ENCODE data around the gene FOXA1.

FOXA1 gene

GRCh38 chr14:37616853-37617252, 21.8 kb upstream of the FOXA1 start:
- H3K27me3 Mint-ChIP-seq: peaks cover 14% of the 10 kb centered on the region
- H3K9me3 Mint-ChIP-seq: peaks cover 46% of the 10 kb centered on the region
- no peaks in the 10 kb centered on the region for H3K36me3 Mint-ChIP-seq (ENCODE audit: low read depth)
- H3K4me1 Mint-ChIP-seq (ENCODE audit: low read depth): no peaks in the 10 kb centered on the region
- intact Hi-C loops (cut with micrococcal nuclease): no loop called here
- H3K4me3 Mint-ChIP-seq: no peak overlapping the region
- no peak overlapping the region for H3K27ac Mint-ChIP-seq

GRCh38 chr14:37615582-37616289, 20.7 kb upstream of the FOXA1 start:
- no peak overlapping the region for H3K4me3 Mint-ChIP-seq

GRCh38 chr14:37610945-37611523, 16.0 kb upstream of the FOXA1 start:
- intact Hi-C loops (cut with micrococcal nuclease): no loop called here
- no peaks in the 10 kb centered on the region for H3K4me1 Mint-ChIP-seq (ENCODE audit: low read depth)
- H3K4me3 Mint-ChIP-seq: no peak overlapping the region
- H3K27ac Mint-ChIP-seq: no peak overlapping the region
- H3K36me3 Mint-ChIP-seq (ENCODE audit: low read depth): no peaks in the 10 kb centered on the region
- peaks cover 22% of the 10 kb centered on the region for H3K27me3 Mint-ChIP-seq
- peaks cover 46% of the 10 kb centered on the region for H3K9me3 Mint-ChIP-seq

More at GRCh38 chr14:37615582-37616289, 20.7 kb upstream of the FOXA1 start:
- Mint-ChIP-seq H3K9me3 (peaks cover 57% of the 10 kb centered on the region), H3K27ac (no peak overlapping the region), H3K4me1 (ENCODE audit: low read depth) (no peaks in the 10 kb centered on the region), H3K27me3 (peaks cover 14% of the 10 kb centered on the region), H3K36me3 (ENCODE audit: low read depth) (no peaks in the 10 kb centered on the region)
- intact Hi-C loops (cut with micrococcal nuclease): no loop called here

- Mint-ChIP-seq H3K27me3 (peaks cover 37% of the 10 kb centered on the region), H3K27ac (no peak overlapping the region), H3K4me3 (no peak overlapping the region), H3K9me3 (peaks cover 24% of the 10 kb centered on the region), H3K4me1 (ENCODE audit: low read depth) (no peaks in the 10 kb centered on the region), H3K36me3 (ENCODE audit: low read depth) (no peaks in the 10 kb centered on the region)
- intact Hi-C loops (cut with micrococcal nuclease): no loop called here
Observed at GRCh38 chr14:37608649-37609048, 13.6 kb upstream of the FOXA1 start.

GRCh38 chr14:37606678-37607077, 11.6 kb upstream of the FOXA1 start:
- Mint-ChIP-seq H3K4me3 (no peak overlapping the region), H3K27ac (no peak overlapping the region), H3K36me3 (ENCODE audit: low read depth) (no peaks in the 10 kb centered on the region), H3K27me3 (peaks cover 54% of the 10 kb centered on the region), H3K4me1 (ENCODE audit: low read depth) (no peaks in the 10 kb centered on the region), H3K9me3 (peaks cover 13% of the 10 kb centered on the region)
- intact Hi-C loops (cut with micrococcal nuclease): no loop called here

- Mint-ChIP-seq H3K4me3 (no peak overlapping the region), H3K27me3 (peaks cover 66% of the 10 kb centered on the region), H3K4me1 (ENCODE audit: low read depth) (no peaks in the 10 kb centered on the region), H3K36me3 (ENCODE audit: low read depth) (no peaks in the 10 kb centered on the region), H3K9me3 (no peaks in the 10 kb centered on the region), H3K27ac (no peak overlapping the region)
- intact Hi-C loops (cut with micrococcal nuclease): no loop called here
Observed at GRCh38 chr14:37603688-37604251, 8.7 kb upstream of the FOXA1 start.

GRCh38 chr14:37602605-37603453, 7.8 kb upstream of the FOXA1 start:
- intact Hi-C loops (cut with micrococcal nuclease): no loop called here
- Mint-ChIP-seq H3K27me3 (peaks cover 75% of the 10 kb centered on the region), H3K4me1 (ENCODE audit: low read depth) (peaks cover 5% of the 10 kb centered on the region), H3K27ac (no peak overlapping the region), H3K9me3 (no peaks in the 10 kb centered on the region), H3K4me3 (no peak overlapping the region), H3K36me3 (ENCODE audit: low read depth) (no peaks in the 10 kb centered on the region)

- Mint-ChIP-seq H3K4me3 (no peak overlapping the region), H3K4me1 (ENCODE audit: low read depth) (peaks cover 7% of the 10 kb centered on the region), H3K9me3 (no peaks in the 10 kb centered on the region), H3K27ac (no peak overlapping the region), H3K36me3 (ENCODE audit: low read depth) (no peaks in the 10 kb centered on the region), H3K27me3 (peaks cover 84% of the 10 kb centered on the region)
- intact Hi-C loops (cut with micrococcal nuclease): no loop called here
Observed at GRCh38 chr14:37601865-37602264, 6.8 kb upstream of the FOXA1 start.

GRCh38 chr14:37600880-37601741, 6.1 kb upstream of the FOXA1 start:
- Mint-ChIP-seq H3K9me3 (no peaks in the 10 kb centered on the region), H3K4me1 (ENCODE audit: low read depth) (peaks cover 12% of the 10 kb centered on the region), H3K4me3 (no peak overlapping the region), H3K36me3 (ENCODE audit: low read depth) (no peaks in the 10 kb centered on the region), H3K27ac (no peak overlapping the region), H3K27me3 (peaks cover 87% of the 10 kb centered on the region)
- intact Hi-C loops (cut with micrococcal nuclease): no loop called here

GRCh38 chr14:37599507-37600368, 4.7 kb upstream of the FOXA1 start:
- no peaks in the 10 kb centered on the region for H3K36me3 Mint-ChIP-seq (ENCODE audit: low read depth)
- H3K9me3 Mint-ChIP-seq: no peaks in the 10 kb centered on the region
- no peak overlapping the region for H3K4me3 Mint-ChIP-seq
- intact Hi-C loops (cut with micrococcal nuclease): no loop called here
- H3K27ac Mint-ChIP-seq: no peak overlapping the region
- peaks cover 93% of the 10 kb centered on the region for H3K27me3 Mint-ChIP-seq
- peaks cover 21% of the 10 kb centered on the region for H3K4me1 Mint-ChIP-seq (ENCODE audit: low read depth)

GRCh38 chr14:37598747-37599506, 3.9 kb upstream of the FOXA1 start:
- no peak overlapping the region for H3K4me3 Mint-ChIP-seq
- intact Hi-C loops (cut with micrococcal nuclease): no loop called here

More at GRCh38 chr14:37598747-37599506, 3.9 kb upstream of the FOXA1 start:
- Mint-ChIP-seq H3K36me3 (ENCODE audit: low read depth) (no peaks in the 10 kb centered on the region), H3K9me3 (no peaks in the 10 kb centered on the region), H3K27ac (no peak overlapping the region), H3K27me3 (peaks cover 93% of the 10 kb centered on the region), H3K4me1 (ENCODE audit: low read depth) (peaks cover 24% of the 10 kb centered on the region)
